Fibroblast of skin of left quadriceps (primary cell): ENCODE results near the gene TBC1D3I.
"Not testable (repeated sequence)": the region's sequence is repeated elsewhere in the genome, so short reads cannot be mapped to it uniquely, and the experiment has no call there.

Experiments
- DNase-seq, 2 experiments: peaks; one replicate each; pipeline ENCODE4 v3.0.0-alpha.2; 2013; ENCODE audit warnings: low read depth in 2 of 2

The TBC1D3I gene

GRCh38 chr17:36264470-36264869 is at the start of gene TBC1D3I:
Gene TBC1D3I, minus strand, starts transcription at chr17:36264570. Its CDS starts 1,585 bp downstream, at chr17:36262985.
- not testable (repeated sequence) for DNase-seq

- not testable (repeated sequence) for DNase-seq
Measured at GRCh38 chr17:36295161-36295560, 30.8 kb upstream of the TBC1D3I start.

DNA sequence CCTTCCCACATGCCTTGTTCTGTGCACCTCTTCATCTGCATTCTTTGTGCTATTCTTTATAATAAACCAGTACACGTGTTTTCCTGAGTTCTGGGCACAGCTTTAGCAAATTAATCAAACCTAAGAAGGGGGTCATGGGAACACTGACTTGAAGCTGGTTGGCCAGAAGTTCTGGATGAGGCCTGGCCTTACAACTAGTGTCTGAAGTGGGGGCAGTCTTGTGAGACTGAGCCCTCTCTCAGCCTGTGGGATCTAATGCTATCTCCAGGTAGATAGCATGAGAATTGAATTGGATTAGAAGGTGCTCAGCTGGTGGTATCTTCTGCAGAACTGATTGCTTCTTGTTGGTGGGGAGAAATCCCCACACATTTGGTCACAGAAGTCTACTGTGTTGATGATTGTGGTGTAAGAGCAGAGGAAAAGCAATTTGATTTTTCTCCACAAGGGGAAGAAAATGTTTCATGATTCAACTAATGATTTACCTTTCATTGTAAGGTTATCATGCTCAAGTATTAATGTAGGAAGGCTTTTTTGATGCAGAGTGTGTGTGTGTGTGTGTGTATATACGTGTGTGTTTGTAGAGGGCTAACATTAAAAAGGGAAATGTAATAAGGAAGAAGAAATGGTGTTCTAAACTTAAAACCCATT is 25.7 kb upstream of the TBC1D3I start:
- DNase-seq: not testable (repeated sequence)

DNA sequence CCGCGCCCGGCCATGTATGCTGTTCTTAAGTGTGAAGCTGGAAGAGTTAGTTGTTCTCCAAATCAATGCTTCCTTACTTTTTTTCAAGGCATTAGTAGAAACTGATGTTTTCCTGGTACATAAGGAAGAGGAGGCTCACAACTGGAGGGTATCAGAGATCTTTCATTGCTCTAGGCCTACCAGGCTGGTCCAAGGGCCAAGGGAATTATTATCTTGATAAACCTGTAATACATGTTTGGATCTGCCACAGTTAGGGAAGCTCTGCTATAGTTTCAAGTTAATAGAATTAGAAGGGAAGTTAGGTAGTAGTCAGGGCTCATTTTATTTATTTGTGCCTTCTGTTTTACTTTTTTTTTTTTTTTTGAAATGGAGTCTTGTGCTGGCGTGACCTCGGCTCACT is 19.8 kb upstream of the TBC1D3I start:
- DNase-seq: not testable (repeated sequence)

GRCh38 chr17:36283256-36283655 is 18.9 kb upstream of the TBC1D3I start:
- not testable (repeated sequence) for DNase-seq

GRCh38 chr17:36242046-36242445 is 22.3 kb downstream of the TBC1D3I start:
- not testable (repeated sequence) for DNase-seq

- not testable (repeated sequence) for DNase-seq
Measured at GRCh38 chr17:36229644-36230043, 34.7 kb downstream of the TBC1D3I start.

- DNase-seq: not testable (repeated sequence)
Measured at GRCh38 chr17:36222967-36223366, 41.4 kb downstream of the TBC1D3I start.

GRCh38 chr17:36221581-36222100 is 42.7 kb downstream of the TBC1D3I start:
- DNase-seq: not testable (repeated sequence)

DNA sequence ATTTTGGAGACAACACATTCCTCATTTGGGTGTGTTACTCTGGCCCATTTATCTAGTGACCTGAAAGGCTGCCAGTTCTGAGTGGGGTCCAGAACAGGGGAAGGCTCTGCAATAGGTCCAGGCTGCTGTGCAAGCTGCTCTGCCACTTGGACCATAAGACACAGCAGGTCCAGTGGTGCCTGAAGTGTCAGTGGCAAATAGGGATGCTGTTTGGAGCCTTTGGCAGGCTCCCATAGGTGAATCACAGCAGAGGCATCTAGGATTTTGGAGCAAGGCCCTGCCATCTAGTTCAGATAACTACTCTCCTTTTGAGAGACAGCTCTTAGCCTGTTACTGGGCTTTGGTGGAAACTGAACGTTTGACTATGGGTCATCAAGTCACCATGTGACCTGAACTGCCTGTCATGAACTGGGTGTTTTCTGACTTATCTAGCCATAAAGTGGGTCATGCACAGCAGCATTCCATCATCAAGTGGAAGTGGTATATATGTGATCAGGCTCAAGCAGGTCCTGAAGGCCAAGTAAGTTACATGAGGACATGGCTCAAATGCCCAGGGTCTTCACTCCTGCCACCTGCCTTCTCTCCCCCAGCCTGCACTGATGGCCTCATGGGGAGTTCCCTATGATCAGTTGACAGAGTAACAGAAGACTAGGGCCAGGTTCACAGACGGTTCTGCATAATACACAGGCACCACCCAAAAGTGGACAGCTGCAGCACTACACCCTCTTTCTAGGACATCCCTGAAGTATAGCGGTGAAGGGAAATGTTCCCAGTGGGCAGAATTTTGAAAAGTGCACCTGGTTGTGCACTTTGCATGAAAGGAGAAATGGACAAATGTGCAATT is 43.4 kb downstream of the TBC1D3I start:
- DNase-seq: not testable (repeated sequence)

- DNase-seq: not testable (repeated sequence)
Measured at GRCh38 chr17:36219556-36219955, 44.8 kb downstream of the TBC1D3I start.

DNA sequence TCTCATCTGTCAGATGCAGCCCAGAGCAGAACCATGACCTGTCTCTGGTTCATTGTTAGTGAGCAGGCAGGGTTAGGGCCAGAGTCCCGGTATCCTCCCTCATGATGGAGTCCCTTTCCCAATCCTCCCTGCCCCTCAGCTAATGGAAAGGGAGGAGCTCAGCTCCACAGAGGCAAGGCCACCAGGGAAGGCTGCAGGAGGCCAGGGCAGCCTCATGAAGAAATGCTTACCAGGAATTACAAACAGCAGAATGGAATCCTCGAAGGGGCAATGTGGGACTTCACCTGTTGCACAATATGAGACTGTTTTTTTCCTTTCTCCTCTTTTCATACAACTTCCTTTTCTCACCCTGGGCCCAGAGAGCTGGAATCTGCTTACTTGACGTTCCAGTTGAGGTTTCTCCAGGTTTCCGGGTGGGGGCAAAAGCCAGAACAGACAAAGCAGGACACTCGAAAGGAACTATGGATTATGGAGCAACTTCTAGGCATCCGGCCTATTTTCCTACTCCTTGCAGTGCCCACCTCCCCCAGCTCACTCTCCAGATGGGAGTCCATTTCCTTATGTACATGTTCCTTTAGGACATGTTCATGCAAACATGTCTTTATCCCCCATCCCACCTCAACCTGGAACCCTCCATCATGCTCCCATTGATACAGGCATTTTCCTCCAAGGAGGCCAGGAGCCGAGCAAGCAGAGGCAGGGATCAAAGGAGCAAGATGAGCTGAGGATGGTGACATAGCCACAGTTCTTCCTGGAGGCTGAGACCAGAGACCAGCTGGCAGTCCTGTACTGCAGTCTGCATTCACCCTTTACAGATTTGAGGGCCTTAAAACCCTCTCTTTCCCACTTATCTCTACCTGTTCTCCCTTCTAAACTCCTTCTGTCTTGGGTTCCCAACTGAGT is 48.7 kb downstream of the TBC1D3I start:
- not testable (repeated sequence) for DNase-seq

GRCh38 chr17:36214918-36215317 is 49.5 kb downstream of the TBC1D3I start:
- DNase-seq: no peak

DNA sequence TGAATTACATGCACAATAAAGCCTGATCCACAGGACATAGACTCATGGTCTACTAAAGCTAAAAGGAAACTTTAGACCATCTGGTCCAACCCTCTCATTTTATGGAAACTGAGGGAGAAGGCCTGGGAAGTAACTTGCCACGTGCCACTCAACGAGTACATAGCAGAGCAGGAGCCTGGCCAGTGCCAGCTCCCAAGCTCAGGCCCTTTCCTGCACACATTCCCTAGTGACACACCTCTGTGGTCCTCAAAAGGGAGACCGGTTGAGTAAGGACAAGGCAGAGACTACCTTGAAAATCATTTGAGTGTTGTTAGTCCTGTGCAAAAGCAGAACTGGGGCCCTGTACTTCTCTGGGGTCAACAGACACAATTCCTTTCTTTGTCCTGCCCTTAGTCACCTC is 50.7 kb downstream of the TBC1D3I start:
- no peak for DNase-seq

- DNase-seq: no peak
Measured at GRCh38 chr17:36212966-36213365, 51.4 kb downstream of the TBC1D3I start.

- DNase-seq: no peak
Measured at GRCh38 chr17:36212272-36212605, 52.1 kb downstream of the TBC1D3I start.

DNA sequence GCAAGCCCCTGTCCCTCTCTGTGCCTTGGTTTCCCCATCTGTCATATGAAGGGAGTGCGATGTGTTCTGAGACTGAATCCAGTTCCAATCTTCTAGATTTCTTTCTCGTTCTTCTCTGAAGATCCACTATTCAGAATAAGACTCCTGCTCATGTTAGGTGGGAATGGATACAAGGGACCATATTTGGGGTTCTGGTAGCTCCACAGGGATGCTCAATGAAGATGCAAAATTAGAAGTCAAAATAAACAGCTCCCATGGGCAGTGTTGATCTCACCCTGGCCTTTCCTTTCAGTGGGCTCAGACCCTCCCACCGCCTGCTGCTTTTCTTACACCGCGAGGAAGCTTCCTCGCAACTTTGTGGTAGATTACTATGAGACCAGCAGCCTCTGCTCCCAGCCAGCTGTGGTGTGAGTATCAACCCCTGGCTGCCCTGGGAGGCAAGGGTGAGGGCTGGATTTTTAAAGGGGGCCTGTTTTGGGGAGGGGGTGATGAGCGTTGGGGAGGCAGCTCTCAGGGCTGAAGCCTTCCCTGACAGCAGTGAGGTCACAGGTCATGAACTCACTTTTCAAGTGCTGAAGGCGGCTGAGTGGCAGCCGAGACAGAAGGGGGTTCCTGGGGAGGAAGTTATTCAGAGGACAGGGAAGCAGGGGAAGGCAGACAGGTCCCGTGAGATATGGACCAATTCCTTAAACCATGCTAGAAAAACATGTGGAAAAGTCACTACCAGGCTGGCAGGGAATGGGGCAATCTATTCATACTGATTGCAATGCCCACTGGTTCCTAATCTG is 52.7 kb downstream of the TBC1D3I start:
- DNase-seq: not testable (repeated sequence)

GRCh38 chr17:36210439-36211211 is 53.7 kb downstream of the TBC1D3I start, which contains the start of gene CCL4L2:
Gene CCL4L2, plus strand, starts transcription at chr17:36211063.
- not testable (repeated sequence) for DNase-seq

- no peak for DNase-seq
Measured at GRCh38 chr17:36209575-36209974, 54.8 kb downstream of the TBC1D3I start.

- not testable (repeated sequence) for DNase-seq
Measured at GRCh38 chr17:36207383-36207782, 57.0 kb downstream of the TBC1D3I start.
